Heart left ventricle (tissue), 13 donors: Measurements from ENCODE around the gene MAN1C1.

Experiments used
- CTCF ChIP-seq, 12 donors: fragments of 200-600 bp; sonication (generic) in 4 of 12; IDR thresholded peaks; one replicate each; pipeline versions ENCODE4 v1.5.0 to v1.8.0; 2018 to 2022; ENCODE audit warnings: antibody characterized with exemption in 12 of 12, mild to moderate bottlenecking in 5 of 12
- POLR2A ChIP-seq, 2 donors: fragments of 450-650 bp; IDR thresholded peaks; one replicate each; pipeline ENCODE4 v1.6.1; 2017; ENCODE audit warnings: antibody characterized with exemption in 2 of 2, mild to moderate bottlenecking in 2 of 2, moderate library complexity in 2 of 2
- donor health status: ischemic (EF 13 %, LVEDD 7.1; RV severe dilation, severe dysfunction).
- donor health status: DM: no; HTN: yes; CAD: no.
- donor health status: DM: no; HTN: no; CAD: no.
- donor health status: ischemic (EF 25% LVEDD 6.9; RV normal size, moderate dysfunction).
- donor health status: ischemic (EF 25% LVEDD 5.7; RV mildly dilated, moderate dysfunction).
- donor health status: ischemic (EF 35%, LVEDD 5.7; RV mildly dilated, moderate dysfunction).
- donor health status: nonischemic (EF 11% LVEDD 7.7; RV severe dilation, severe dysfunction).
- donor health status: DM: yes; HTN: yes; CAD: no.
- donor health status: PGD.
- donor health status: ischemic (EF 29% LVEDD 5.4; RV normal size, mild dysfunction).
- donor health status: nonischemic (EF 23%, LVEDD 6.1; RV moderate dilation, normal function).

DNA sequence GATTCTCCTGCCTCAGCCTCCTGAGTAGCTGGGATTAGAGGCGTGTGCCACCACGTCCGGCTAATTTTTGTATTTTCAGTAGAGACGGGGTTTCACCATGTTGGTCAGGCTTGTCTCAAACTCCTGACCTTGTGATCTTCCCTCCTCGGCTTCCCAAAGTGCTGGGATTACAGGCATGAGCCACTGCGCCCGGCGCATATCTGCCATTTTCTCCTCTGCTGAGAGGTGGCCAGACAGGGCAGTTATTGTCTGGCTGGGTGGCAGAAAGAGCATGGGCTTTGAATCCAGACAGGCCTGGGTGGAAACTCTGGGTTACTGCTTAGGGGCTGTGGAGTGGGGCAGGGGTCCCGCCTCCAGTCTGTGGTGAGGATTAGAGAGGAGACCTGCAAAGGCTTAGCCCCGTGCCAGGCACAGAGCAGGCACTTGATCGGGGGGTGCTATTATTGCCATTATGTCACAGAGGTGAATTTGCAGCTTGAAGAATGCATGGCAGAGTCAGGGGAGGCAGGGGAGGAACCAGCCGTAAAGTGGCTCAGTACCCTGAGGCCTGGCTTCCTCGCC, 73.9 kb downstream of the MAN1C1 start:
- TF ChIP-seq CTCF (IDR thresholded peaks at IDR 0.05) (no peak), POLR2A (IDR thresholded peaks at IDR 0.05) (no peak)
